ENCODE data around the gene RB1.
"Not testable (repeated sequence)": the region's sequence is repeated elsewhere in the genome, so short reads cannot be mapped to it uniquely, and the experiment has no call there.

Gene RB1

GRCh38 chr13:48449656-48450055 is 146.1 kb downstream of the RB1 start:
- DNase-seq (ENCODE audit: low spot score) = no peak

- not testable (repeated sequence) for DNase-seq (ENCODE audit: low spot score)
Measured at GRCh38 chr13:48451196-48451595, 147.6 kb downstream of the RB1 start.

- no peak for DNase-seq (ENCODE audit: low spot score)
Measured at GRCh38 chr13:48456546-48456945, 153.0 kb downstream of the RB1 start.

GRCh38 chr13:48457578-48458242 is 154.2 kb downstream of the RB1 start:
- DNase-seq (ENCODE audit: low spot score) = no peak

GRCh38 chr13:48475230-48475629 is 171.7 kb downstream of the RB1 start:
- no peak for DNase-seq (ENCODE audit: low spot score)

- no peak for DNase-seq (ENCODE audit: low spot score)
Measured at GRCh38 chr13:48476215-48476614, 172.7 kb downstream of the RB1 start.

- no peak for DNase-seq (ENCODE audit: low spot score)
Measured at GRCh38 chr13:48476686-48477085, 173.1 kb downstream of the RB1 start.

- no peak for DNase-seq (ENCODE audit: low spot score)
Measured at GRCh38 chr13:48477191-48477855, 173.8 kb downstream of the RB1 start.

- no peak for DNase-seq (ENCODE audit: low spot score)
Measured at GRCh38 chr13:48478391-48478790, 174.8 kb downstream of the RB1 start.

GRCh38 chr13:48483575-48483974 is 180.0 kb downstream of the RB1 start:
- DNase-seq (ENCODE audit: low spot score) = no peak

- DNase-seq (ENCODE audit: low spot score) = no peak
Measured at GRCh38 chr13:48485432-48485831, 181.9 kb downstream of the RB1 start.

GRCh38 chr13:48486362-48486761 is 182.8 kb downstream of the RB1 start:
- no peak for DNase-seq (ENCODE audit: low spot score)

- DNase-seq (ENCODE audit: low spot score) = no peak
Measured at GRCh38 chr13:48486836-48487235, 183.3 kb downstream of the RB1 start.

- DNase-seq (ENCODE audit: low spot score) = no peak
Measured at GRCh38 chr13:48487968-48488367, 184.4 kb downstream of the RB1 start.

- DNase-seq (ENCODE audit: low spot score) = no peak
Measured at GRCh38 chr13:48488995-48489394, 185.4 kb downstream of the RB1 start.

GRCh38 chr13:48489666-48490065 is 186.1 kb downstream of the RB1 start:
- DNase-seq (ENCODE audit: low spot score) = no peak

GRCh38 chr13:48490241-48490640 is 186.7 kb downstream of the RB1 start:
- DNase-seq (ENCODE audit: low spot score) = no peak

GRCh38 chr13:48491423-48492095 is 188.0 kb downstream of the RB1 start:
- no peak for DNase-seq (ENCODE audit: low spot score)

GRCh38 chr13:48492096-48492440 is 188.5 kb downstream of the RB1 start:
- no peak for DNase-seq (ENCODE audit: low spot score)

GRCh38 chr13:48492470-48493065 is 189.0 kb downstream of the RB1 start:
- DNase-seq (ENCODE audit: low spot score) = no peak

GRCh38 chr13:48493066-48493765 is 189.7 kb downstream of the RB1 start:
- DNase-seq (ENCODE audit: low spot score) = no peak

GRCh38 chr13:48493851-48494250 is 190.3 kb downstream of the RB1 start:
- DNase-seq (ENCODE audit: low spot score) = no peak

Data from iPS-NIHi11 (cell line).